ENCODE measurements around the gene EYA4.
A peak's percentile ranks its signal among the peaks of the same experiment; 100 is the strongest.
"Not testable (repeated sequence)": the region's sequence is repeated elsewhere in the genome, so short reads cannot be mapped to it uniquely, and the experiment has no call there.

EYA4 gene

DNA sequence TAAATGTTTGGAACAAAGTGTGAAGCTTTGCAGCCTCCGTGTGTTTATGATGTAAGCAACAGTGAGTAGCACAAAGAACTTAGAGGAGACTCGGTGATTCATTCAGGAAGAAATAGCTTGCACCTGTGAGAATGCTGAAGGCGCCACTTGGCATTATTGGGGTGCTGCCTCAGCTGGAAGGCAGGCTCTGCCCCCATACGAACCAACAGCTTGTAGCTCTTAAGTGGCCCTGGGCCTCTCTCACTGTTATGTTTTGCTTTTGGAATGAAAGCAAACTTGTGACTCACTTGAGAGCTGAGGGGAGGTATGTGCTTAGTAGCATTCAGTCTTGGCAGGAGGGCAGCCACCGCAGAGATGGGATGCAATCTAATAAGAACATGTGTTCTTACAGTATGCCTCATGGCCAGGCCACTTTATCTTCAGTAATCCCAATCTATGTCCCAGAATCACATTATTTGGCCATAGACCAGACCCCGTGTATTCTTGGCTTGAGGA is 310.7 kb downstream of the EYA4 start:
- H3K4me3 ChIP-seq (ENCODE audit: low read depth, low read length): no peak overlapping the region
- TF ChIP-seq CTCF (IDR thresholded peaks at IDR 0.05; ENCODE audit: low read depth, low read length): no peak

- no peak overlapping the region for H3K4me3 ChIP-seq (ENCODE audit: low read depth, low read length)
- peak; percentile 40; the same call in 1 of the 2 replicates for TF ChIP-seq CTCF (IDR thresholded peaks at IDR 0.05; ENCODE audit: low read depth, low read length)
Measured at GRCh38 chr6:133553652-133554051, 312.5 kb downstream of the EYA4 start.

DNA sequence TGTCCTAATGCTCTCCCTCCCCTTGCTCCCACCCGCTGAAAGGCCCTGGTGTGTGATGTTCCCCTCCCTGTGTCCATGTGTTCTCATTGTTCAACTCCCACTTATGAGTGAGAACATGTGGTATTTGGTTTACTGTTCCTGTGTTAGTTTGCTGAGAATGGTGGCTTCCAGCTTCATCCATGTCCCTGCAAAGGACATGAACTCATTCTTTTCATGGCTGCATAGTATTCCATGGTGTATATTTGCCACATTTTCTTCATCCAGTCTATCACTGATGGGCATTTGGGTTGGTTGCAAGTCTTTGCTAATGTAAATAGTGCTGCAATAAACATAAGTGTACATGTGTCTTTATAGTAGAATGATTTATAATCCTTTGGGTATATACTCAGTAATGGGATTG is 313.0 kb downstream of the EYA4 start:
- not testable (repeated sequence) for H3K4me3 ChIP-seq (ENCODE audit: low read depth, low read length)

DNA sequence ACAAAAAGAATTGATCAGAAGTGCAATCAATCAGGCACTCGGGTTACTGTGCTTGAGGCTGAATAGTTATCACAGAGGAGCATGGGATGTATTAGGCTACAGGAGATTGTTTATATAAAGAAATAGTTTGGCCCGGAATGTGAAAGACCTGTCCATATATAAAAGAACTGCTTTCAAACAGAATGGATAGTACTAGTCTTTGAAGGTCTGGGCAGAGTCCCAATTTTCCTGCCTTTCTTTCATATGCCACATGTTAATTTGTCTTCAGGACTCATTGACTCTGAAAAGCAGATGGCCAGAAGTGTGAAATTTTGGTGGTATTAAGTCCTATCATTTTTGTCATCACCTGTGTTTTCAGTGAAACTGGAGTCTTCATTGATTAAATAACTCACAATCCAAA is 314.5 kb downstream of the EYA4 start:
- H3K4me3 ChIP-seq (ENCODE audit: low read depth, low read length): no peak overlapping the region
- TF ChIP-seq CTCF (IDR thresholded peaks at IDR 0.05; ENCODE audit: low read depth, low read length): no peak

DNA sequence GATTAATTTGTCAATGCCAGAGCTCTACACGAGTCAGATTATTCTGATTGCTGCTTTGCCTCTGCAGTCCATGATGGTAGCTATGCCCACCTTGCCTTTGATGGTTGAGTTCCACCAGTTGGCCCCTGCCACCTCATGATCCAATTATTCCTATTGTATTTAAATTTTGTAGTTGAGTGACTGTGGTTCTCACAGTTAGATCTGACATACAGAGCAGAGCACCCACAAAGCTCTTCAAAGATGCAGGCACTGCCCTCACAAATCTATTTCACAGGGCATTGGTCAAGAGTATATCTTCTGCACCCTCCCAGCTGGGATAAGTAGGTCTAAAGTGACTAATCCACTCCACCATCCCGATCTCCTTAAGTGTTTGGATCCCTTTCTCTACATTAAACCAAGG is 318.8 kb downstream of the EYA4 start:
- no peak for TF ChIP-seq CTCF (IDR thresholded peaks at IDR 0.05; ENCODE audit: low read depth, low read length)
- no peak overlapping the region for H3K4me3 ChIP-seq (ENCODE audit: low read depth, low read length)

DNA sequence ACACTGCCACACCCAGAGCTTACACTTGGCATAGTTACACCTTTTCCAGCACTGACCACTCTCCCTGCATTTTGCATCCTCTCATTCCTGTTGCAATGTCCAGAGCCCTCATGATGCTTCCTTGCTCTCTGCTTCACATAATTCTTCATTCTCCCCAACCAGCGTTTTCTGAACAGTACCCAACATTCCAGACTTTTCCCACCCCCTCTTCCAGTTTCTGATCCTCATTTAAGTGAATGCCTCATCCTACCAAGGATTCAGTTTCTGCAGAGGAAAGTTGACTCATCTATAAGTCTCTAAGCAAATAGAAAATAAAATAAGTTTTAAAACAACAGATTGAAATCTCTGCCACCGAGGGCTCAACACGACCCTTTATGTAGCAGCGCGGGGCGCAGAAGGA is 326.5 kb downstream of the EYA4 start:
- no peak overlapping the region for H3K4me3 ChIP-seq (ENCODE audit: low read depth, low read length)
- TF ChIP-seq CTCF (IDR thresholded peaks at IDR 0.05; ENCODE audit: low read depth, low read length): no peak

- H3K4me3 ChIP-seq (ENCODE audit: low read depth, low read length): peak overlapping the region; percentile 56
- TF ChIP-seq CTCF (IDR thresholded peaks at IDR 0.05; ENCODE audit: low read depth, low read length): peak; percentile 97
Measured at GRCh38 chr6:133568970-133569889, 328.1 kb downstream of the EYA4 start.

All from WI38 (cell line).